ENCODE results near the gene MYO18B.

The MYO18B gene

DNA sequence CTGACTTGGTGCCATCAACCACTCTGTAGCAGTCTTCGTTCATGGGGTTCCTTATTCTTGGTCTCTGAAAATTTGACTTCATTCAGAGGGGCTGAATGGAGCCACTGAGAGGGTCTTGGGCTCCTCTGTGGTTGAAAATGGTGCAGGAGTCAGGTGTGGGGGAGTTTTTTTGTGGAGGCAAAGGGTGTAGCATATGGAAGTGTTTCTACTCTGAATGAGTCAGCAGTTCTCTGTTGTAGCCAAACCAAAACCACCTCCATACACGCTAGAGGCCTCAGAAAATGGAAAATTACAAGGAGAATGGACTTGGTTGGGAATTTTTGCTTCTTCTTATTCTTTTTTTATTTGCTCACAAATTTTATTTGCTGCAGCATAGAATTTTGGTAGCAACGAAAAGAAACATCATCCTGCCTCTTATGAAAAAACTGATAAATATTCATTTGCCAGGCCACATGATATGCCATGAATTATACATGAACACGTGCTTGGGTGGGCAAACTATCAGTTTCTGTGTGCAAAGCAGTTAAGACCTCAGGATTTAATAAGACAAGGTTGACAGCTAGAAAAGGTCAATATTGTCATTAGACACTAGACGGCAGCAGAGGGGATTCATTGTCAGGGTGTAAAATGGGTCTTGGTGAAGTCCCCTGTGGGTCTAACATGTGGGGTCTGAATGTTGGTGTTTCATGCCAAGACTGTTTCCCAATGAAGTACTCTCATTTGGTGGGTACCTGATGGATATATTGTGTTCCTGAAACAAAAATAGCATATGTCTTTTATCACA is 111.7 kb downstream of the MYO18B start:
- DNase-seq (ENCODE audit: low read depth in 2 of 2): no peak
- H3K4me3 ChIP-seq (replicated peaks in 1 of 2; ENCODE audit: low read depth in 2 of 2, low read length in 2 of 2): no peak overlapping the region
- TF ChIP-seq, protein P1, sequence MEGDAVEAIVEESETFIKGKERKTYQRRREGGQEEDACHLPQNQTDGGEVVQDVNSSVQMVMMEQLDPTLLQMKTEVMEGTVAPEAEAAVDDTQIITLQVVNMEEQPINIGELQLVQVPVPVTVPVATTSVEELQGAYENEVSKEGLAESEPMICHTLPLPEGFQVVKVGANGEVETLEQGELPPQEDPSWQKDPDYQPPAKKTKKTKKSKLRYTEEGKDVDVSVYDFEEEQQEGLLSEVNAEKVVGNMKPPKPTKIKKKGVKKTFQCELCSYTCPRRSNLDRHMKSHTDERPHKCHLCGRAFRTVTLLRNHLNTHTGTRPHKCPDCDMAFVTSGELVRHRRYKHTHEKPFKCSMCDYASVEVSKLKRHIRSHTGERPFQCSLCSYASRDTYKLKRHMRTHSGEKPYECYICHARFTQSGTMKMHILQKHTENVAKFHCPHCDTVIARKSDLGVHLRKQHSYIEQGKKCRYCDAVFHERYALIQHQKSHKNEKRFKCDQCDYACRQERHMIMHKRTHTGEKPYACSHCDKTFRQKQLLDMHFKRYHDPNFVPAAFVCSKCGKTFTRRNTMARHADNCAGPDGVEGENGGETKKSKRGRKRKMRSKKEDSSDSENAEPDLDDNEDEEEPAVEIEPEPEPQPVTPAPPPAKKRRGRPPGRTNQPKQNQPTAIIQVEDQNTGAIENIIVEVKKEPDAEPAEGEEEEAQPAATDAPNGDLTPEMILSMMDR (IDR thresholded peaks at IDR 0.05; ENCODE audit: low read depth, low read length): no peak

DNA sequence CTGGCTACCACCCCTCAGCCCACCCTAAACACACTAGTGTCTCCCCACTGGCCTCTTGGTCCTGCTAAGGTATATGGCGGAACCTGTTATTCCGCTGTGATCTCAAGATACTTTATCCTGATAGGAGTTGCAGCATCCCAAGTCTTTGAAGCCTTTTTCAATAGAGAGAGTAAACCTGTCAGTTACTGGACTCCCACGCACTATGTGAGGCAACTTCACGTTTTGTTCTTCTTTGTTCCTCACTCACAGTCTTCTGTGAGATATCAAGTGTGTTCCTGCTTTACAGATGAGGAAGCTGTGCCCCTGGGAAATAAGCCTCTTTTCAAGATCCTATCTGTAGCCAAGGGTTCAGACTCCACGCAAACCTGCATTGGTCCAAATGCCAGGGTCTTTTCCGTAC is 127.8 kb downstream of the MYO18B start:
- H3K4me3 ChIP-seq (replicated peaks in 1 of 2; ENCODE audit: low read depth in 2 of 2, low read length in 2 of 2): no peak overlapping the region
- TF ChIP-seq, protein P1 (IDR thresholded peaks at IDR 0.05; ENCODE audit: low read depth, low read length): no peak
- no peak for DNase-seq (ENCODE audit: low read depth in 2 of 2)

DNA sequence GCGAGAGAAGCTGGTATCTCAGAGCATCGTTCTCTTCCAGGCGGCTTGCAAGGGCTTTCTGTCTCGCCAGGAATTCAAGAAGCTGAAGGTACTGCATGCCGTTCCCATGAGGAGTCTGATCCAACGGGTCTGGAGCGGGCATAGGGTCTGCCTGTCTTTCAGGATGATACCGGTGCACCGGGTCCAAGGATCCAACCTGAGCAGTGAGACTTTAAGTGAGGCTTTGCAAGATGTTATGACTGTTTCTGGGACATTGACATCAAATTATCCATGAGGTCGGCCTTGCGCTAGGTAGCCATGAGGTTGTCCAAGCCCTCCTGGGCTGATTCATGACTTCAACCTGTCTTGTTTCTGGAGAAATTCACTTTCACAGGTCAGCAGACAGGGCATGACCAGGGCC is 132.3 kb downstream of the MYO18B start:
- TF ChIP-seq, protein P1 (IDR thresholded peaks at IDR 0.05; ENCODE audit: low read depth, low read length): no peak
- H3K4me3 ChIP-seq (replicated peaks in 1 of 2; ENCODE audit: low read depth in 2 of 2, low read length in 2 of 2): no peak overlapping the region
- no peak for DNase-seq (ENCODE audit: low read depth in 2 of 2)

DNA sequence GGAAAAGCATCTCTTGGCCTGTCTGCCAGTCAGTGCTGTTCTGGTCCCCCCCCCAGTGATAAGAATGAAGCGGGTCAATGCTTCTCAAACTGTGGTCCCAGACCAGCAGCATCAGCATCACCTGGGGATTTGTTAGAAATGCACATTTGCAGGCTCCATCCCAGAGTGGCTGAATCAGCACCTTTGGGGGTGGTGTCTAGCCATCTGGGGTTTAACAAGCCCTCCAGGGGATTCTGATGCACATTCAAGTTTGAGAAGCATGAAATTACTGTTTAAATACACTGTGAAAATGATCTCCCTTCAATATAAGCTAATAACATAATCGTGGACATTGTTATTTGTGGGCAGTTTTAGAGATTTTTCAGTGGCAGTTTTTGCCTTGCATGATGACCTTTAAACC is 133.5 kb downstream of the MYO18B start:
- DNase-seq (ENCODE audit: low read depth in 2 of 2): no peak
- TF ChIP-seq, protein P1 (IDR thresholded peaks at IDR 0.05; ENCODE audit: low read depth, low read length): no peak
- H3K4me3 ChIP-seq (replicated peaks in 1 of 2; ENCODE audit: low read depth in 2 of 2, low read length in 2 of 2): no peak overlapping the region

DNA sequence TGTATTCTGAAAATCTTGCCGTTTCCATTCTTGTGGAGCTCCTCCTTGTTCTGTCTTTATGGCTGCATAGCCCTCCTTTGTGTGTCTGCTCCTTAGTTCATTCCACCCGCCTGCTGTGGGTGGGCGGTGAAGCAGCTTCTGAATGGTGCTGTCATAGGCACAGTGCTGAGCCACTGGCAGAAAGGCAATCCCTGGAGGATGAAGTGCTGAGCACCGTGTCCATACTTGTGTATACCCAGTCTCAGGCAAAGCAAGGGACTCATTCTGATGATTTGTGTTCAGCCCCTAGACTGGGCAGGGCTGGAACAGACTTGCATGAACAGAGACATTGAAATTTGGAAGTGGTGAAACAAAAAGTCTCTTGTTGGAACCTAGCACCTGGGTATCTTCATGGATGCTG is 134.9 kb downstream of the MYO18B start:
- DNase-seq (ENCODE audit: low read depth in 2 of 2): no peak
- H3K4me3 ChIP-seq (replicated peaks in 1 of 2; ENCODE audit: low read depth in 2 of 2, low read length in 2 of 2): no peak overlapping the region
- TF ChIP-seq, protein P1 (IDR thresholded peaks at IDR 0.05; ENCODE audit: low read depth, low read length): no peak

DNA sequence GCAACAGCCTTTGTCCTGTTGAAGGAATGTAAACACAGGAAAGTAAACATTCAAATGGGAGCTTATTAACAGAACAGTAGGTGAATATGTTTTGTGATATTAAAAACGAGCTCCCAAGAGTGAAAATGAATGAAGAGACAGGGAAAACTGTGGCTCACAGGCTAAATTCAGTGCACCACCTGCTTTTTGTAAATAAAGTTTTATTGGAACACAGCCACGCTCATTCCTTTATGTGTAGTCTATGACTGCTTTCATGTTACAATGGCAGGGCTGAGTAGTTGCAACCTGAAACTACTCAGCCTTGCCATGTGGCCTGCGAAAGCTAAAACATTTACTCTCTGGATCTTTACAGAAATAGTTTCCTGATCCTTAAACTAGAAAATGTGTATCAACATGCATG is 136.9 kb downstream of the MYO18B start:
- TF ChIP-seq, protein P1 (IDR thresholded peaks at IDR 0.05; ENCODE audit: low read depth, low read length): no peak
- DNase-seq (ENCODE audit: low read depth in 2 of 2): no peak
- no peak overlapping the region for H3K4me3 ChIP-seq (replicated peaks in 1 of 2; ENCODE audit: low read depth in 2 of 2, low read length in 2 of 2)

DNA sequence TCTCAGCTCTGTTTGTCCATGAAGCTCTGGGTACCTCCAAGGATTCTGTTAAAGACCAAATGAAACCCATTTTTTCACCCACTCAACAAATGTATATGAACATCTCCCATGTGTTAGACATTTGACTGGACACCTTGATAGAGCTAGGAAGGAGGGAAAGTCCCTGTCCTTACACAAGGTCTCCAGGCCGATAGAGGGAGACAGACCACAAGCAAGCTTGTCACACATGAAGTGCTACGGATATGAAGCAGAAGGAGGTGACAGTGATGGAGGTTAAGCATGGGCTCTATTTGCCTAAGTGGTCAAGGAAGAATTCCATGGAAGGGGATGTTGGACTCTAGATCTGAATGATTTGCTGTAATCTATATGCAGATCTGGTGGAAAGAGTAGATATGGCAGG is 138.5 kb downstream of the MYO18B start:
- no peak overlapping the region for H3K4me3 ChIP-seq (replicated peaks in 1 of 2; ENCODE audit: low read depth in 2 of 2, low read length in 2 of 2)
- TF ChIP-seq, protein P1 (IDR thresholded peaks at IDR 0.05; ENCODE audit: low read depth, low read length): no peak
- no peak for DNase-seq (ENCODE audit: low read depth in 2 of 2)

Data from cardiac fibroblast (primary cell).